Activated CD4-positive, alpha-beta memory T cell treated with anti-CD3 and anti-CD28 coated beads, Interleukin-2, amount 10 ng/mL, durations not matched to agents 7 days and 5 days (primary cell): Measurements from ENCODE around the gene ILKAP. TPM values are rescaled to one million over a fixed set of nuclear protein-coding genes. Genes with fewer than 3 reads are reported as not detected.

Experiments
- CTCF ChIA-PET: fragments of 350-600 bp; sonication (Branson Sonifier 250); formaldehyde crosslinking; loops from one replicate; lab custom pipeline; 2021; ENCODE audit warnings: antibody characterized with exemption, inconsistent platforms; lab: Charles Lee
- POLR2A ChIA-PET: fragments of 350-600 bp; sonication (Branson Sonifier 250); formaldehyde crosslinking; loops from one replicate; lab custom pipeline; 2021; ENCODE audit warnings: antibody characterized with exemption; lab: Charles Lee
- DNase-seq: peaks from one replicate; pipeline ENCODE4 v3.0.0-alpha.2; 2020
- H3K27ac Mint-ChIP-seq: one replicate; pipeline ENCODE4 v1.8.0; 2021; ENCODE audit warnings: mild to moderate bottlenecking, mixed read lengths
- H3K27me3 Mint-ChIP-seq: one replicate; pipeline ENCODE4 v1.8.0; 2021; ENCODE audit warnings: mixed read lengths
- H3K36me3 Mint-ChIP-seq: one replicate; pipeline ENCODE4 v1.8.0; 2021; ENCODE audit warnings: low read depth, mixed read lengths
- H3K4me1 Mint-ChIP-seq: one replicate; pipeline ENCODE4 v1.8.0; 2021; ENCODE audit warnings: mixed read lengths
- H3K4me3 Mint-ChIP-seq: one replicate; pipeline ENCODE4 v1.8.0; 2021; ENCODE audit warnings: mild to moderate bottlenecking, mixed read lengths
- H3K9me3 Mint-ChIP-seq: one replicate; pipeline ENCODE4 v1.8.0; 2021; ENCODE audit warnings: mixed read lengths
- total RNA-seq, 2 experiments: library from RNA; stranded (reverse); gene quantifications; one replicate each; pipeline ENCODE4 v1.2.3, GENCODE V29; 2021

The ILKAP gene
- total RNA-seq, 2 experiments from 2014 or later, result 50.8 to 54.3 TPM

GRCh38 chr2:238231251-238231793, 27.8 kb upstream of the ILKAP start:
- ChIA-PET POLR2A (no interaction called here), CTCF (no interaction called here)
- Mint-ChIP-seq H3K4me3 (peak overlapping the region; percentile 56), H3K36me3 (peaks cover 5% of the 10 kb centered on the region), H3K9me3 (peaks cover 4% of the 10 kb centered on the region), H3K4me1 (peaks cover 15% of the 10 kb centered on the region), H3K27me3 (peaks cover 56% of the 10 kb centered on the region), H3K27ac (no peak overlapping the region)
- peak; percentile 80 for DNase-seq

DNA sequence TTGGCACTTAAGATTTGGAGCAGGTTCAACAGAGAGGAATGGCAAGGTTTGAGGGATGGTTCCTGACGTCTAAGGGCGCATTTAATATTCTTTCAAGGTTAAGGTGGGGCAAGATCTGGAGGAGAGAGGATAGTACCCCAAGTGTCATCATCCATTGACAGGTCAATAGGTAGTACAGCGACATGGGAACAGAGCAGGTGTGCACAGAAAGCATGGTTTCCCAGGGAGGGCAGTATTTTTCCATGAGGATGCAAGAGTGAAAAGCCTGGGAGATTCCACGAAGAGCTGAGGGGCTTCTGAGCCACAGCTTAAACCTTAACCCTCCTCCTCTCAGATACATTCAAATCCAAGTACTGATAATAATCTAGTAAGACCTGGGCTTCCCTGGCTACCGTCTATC, 27.2 kb upstream of the ILKAP start:
- peaks cover 5% of the 10 kb centered on the region for H3K36me3 Mint-ChIP-seq
- ChIA-PET POLR2A (interaction anchor here (0.7 kb wide), 1 partner anchor 27 kb away, joined by 3 read pairs; no protein-coding TSS in a partner anchor), CTCF (no interaction called here)
- no peak for DNase-seq
- H3K27me3 Mint-ChIP-seq, result peaks cover 50% of the 10 kb centered on the region
- H3K27ac Mint-ChIP-seq, result no peak overlapping the region
- H3K9me3 Mint-ChIP-seq, result peaks cover 4% of the 10 kb centered on the region
- peaks cover 15% of the 10 kb centered on the region for H3K4me1 Mint-ChIP-seq
- peak overlapping the region; percentile 33 for H3K4me3 Mint-ChIP-seq

GRCh38 chr2:238228700-238229099, 25.2 kb upstream of the ILKAP start:
- H3K27ac Mint-ChIP-seq, result no peak overlapping the region
- H3K27me3 Mint-ChIP-seq, result peaks cover 39% of the 10 kb centered on the region
- no peak for DNase-seq
- H3K4me3 Mint-ChIP-seq, result no peak overlapping the region
- POLR2A ChIA-PET, result no interaction called here
- peaks cover 4% of the 10 kb centered on the region for H3K9me3 Mint-ChIP-seq
- H3K4me1 Mint-ChIP-seq, result peaks cover 13% of the 10 kb centered on the region
- CTCF ChIA-PET, result no interaction called here
- peaks cover 5% of the 10 kb centered on the region for H3K36me3 Mint-ChIP-seq

DNA sequence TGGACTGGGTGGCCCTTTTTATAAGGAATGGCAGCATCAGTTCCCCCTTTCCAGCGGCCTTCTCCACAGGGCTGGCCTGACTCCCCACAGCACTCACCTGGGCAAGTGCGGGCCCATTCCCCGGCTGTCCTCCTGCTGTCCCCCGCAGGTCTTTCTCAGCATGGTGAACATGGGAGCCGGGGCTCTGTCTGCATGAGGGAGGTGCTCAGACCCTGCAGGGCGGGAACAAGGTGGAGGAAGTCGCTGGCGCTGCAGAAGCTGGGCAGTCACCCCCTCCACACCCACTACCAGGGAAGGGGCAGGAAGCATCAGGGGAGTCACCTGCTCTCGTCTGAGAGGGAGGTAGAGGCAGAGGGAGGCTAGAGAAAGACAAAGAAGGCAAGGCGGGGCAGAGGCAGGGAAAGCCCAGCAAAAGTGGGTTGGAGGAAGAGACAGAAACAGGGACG, 24.1 kb upstream of the ILKAP start:
- no peaks in the 10 kb centered on the region for H3K9me3 Mint-ChIP-seq
- CTCF ChIA-PET, result no interaction called here
- peaks cover 29% of the 10 kb centered on the region for H3K27me3 Mint-ChIP-seq
- POLR2A ChIA-PET, result no interaction called here
- no peak overlapping the region for H3K4me3 Mint-ChIP-seq
- H3K4me1 Mint-ChIP-seq, result peaks cover 12% of the 10 kb centered on the region
- no peak for DNase-seq
- peaks cover 5% of the 10 kb centered on the region for H3K36me3 Mint-ChIP-seq
- no peak overlapping the region for H3K27ac Mint-ChIP-seq

- Mint-ChIP-seq H3K27ac (no peak overlapping the region), H3K4me3 (no peak overlapping the region), H3K36me3 (peaks cover 5% of the 10 kb centered on the region), H3K4me1 (peaks cover 11% of the 10 kb centered on the region), H3K9me3 (no peaks in the 10 kb centered on the region), H3K27me3 (peaks cover 23% of the 10 kb centered on the region)
- POLR2A ChIA-PET, result no interaction called here
- no peak for DNase-seq
- CTCF ChIA-PET, result no interaction called here
Measured at GRCh38 chr2:238226698-238227586, 23.4 kb upstream of the ILKAP start.

DNA sequence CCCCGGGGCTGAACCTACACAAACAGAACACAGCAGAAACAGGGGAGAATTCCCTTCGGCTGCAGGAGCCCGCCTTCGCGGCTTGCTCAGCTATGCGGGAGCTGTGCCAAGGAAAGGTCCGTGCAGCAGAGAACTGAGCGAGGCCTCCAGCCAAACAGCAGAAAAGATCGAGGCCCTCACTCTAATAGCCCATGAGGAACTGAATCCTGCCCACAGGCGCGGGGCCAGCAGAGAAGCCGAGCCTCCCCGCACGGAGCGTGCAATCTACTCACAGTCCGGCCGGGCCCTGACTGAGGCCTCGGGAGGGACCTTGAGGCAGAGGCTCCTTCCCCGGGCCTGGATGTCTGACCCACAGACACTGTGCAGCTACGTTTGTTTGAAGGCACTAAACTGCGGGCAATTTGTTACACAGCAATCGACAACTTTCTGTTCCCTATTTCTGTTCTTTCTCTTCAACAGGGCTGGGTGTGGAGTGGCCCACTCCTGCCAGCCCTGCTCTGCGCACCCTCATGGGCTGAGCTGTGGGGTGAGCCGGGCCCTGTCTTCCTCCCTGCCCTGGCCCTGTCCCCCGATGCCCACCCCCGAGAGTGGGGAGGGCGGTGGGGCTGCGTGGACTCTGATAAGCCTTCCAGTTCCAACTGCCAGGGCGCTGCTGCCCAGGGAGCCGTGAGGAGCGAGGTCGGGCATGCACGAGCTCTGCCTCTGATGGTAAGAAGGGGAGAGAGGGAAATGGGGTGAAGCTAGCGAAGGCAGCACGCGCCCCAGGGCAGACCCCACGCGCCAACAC, 22.6 kb upstream of the ILKAP start:
- peaks cover 5% of the 10 kb centered on the region for H3K4me1 Mint-ChIP-seq
- peaks cover 5% of the 10 kb centered on the region for H3K36me3 Mint-ChIP-seq
- ChIA-PET CTCF (no interaction called here), POLR2A (no interaction called here)
- H3K27ac Mint-ChIP-seq, result no peak overlapping the region
- H3K9me3 Mint-ChIP-seq, result no peaks in the 10 kb centered on the region
- DNase-seq, result no peak
- peaks cover 16% of the 10 kb centered on the region for H3K27me3 Mint-ChIP-seq
- H3K4me3 Mint-ChIP-seq, result no peak overlapping the region

GRCh38 chr2:238225121-238225520, 21.6 kb upstream of the ILKAP start:
- Mint-ChIP-seq H3K4me3 (no peak overlapping the region), H3K4me1 (no peaks in the 10 kb centered on the region), H3K36me3 (no peaks in the 10 kb centered on the region), H3K27ac (no peak overlapping the region), H3K9me3 (no peaks in the 10 kb centered on the region), H3K27me3 (peaks cover 9% of the 10 kb centered on the region)
- DNase-seq, result no peak
- POLR2A ChIA-PET, result no interaction called here
- CTCF ChIA-PET, result no interaction called here

DNA sequence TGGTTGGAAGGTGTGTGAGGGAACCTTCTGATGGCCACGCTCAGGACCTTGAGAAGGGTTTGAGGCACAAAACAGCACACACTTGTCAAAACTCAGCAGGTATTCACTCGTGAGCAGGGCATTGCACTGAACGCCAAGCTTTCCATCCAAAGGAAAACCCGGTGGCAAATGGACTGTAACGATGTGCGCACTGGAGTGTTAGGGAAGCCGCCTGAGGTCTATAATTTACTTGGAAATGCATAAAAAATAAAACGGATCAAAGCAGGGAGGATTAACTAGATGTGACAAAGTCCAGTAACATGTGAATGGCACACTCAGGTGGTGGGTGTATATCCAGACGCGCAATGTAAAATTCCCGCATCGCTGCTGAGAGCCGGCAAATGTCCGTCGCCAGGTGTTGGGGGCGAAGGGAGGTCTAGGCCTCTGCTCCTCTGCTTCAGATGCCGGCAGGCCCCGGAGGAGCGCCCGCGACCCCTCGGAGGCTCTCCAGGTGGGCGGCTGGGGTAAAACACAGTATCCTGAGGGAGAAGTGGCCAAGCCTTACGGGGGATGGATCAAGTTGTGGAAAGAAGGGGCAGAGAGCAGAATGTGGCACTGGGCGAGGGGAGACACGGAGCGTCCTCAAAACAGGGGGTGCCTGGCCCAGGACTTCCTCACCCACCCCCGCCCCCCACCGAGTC, 21.0 kb upstream of the ILKAP start:
- CTCF ChIA-PET, result no interaction called here
- POLR2A ChIA-PET, result no interaction called here

GRCh38 chr2:238220892-238221521, 17.5 kb upstream of the ILKAP start:
- Mint-ChIP-seq H3K36me3 (no peaks in the 10 kb centered on the region), H3K4me1 (no peaks in the 10 kb centered on the region), H3K27me3 (peaks cover 5% of the 10 kb centered on the region), H3K27ac (no peak overlapping the region), H3K4me3 (no peak overlapping the region), H3K9me3 (no peaks in the 10 kb centered on the region)
- DNase-seq, result no peak
- CTCF ChIA-PET, result no interaction called here
- POLR2A ChIA-PET, result interaction anchor here (1.8 kb wide), 1 partner anchor 18 kb away, joined by 6 read pairs; the partner anchor contains the start of gene ILKAP

More for the DNA sequence above, 21.0 kb upstream of the ILKAP start:
- Mint-ChIP-seq H3K27ac (no peak overlapping the region), H3K4me3 (no peak overlapping the region), H3K27me3 (peaks cover 5% of the 10 kb centered on the region), H3K36me3 (no peaks in the 10 kb centered on the region), H3K4me1 (no peaks in the 10 kb centered on the region), H3K9me3 (no peaks in the 10 kb centered on the region)
- no peak for DNase-seq

- Mint-ChIP-seq H3K4me3 (no peak overlapping the region), H3K27ac (no peak overlapping the region), H3K27me3 (peaks cover 5% of the 10 kb centered on the region), H3K4me1 (no peaks in the 10 kb centered on the region), H3K36me3 (no peaks in the 10 kb centered on the region), H3K9me3 (no peaks in the 10 kb centered on the region)
- DNase-seq, result no peak
- ChIA-PET POLR2A (no interaction called here), CTCF (no interaction called here)
Measured at GRCh38 chr2:238220274-238220891, 16.9 kb upstream of the ILKAP start.

GRCh38 chr2:238216651-238217184, 13.2 kb upstream of the ILKAP start:
- Mint-ChIP-seq H3K4me3 (no peak overlapping the region), H3K36me3 (no peaks in the 10 kb centered on the region), H3K27me3 (peaks cover 30% of the 10 kb centered on the region), H3K4me1 (no peaks in the 10 kb centered on the region), H3K9me3 (no peaks in the 10 kb centered on the region), H3K27ac (no peak overlapping the region)
- CTCF ChIA-PET, result interaction anchor here (1.5 kb wide), 1 partner anchor 13 kb away, joined by 3 read pairs; the partner anchor contains the start of gene ILKAP
- no peak for DNase-seq
- POLR2A ChIA-PET, result interaction anchor here (1.8 kb wide), 1 partner anchor 12 kb away, joined by 7 read pairs; no protein-coding TSS in a partner anchor

GRCh38 chr2:238207006-238207405, 3.5 kb upstream of the ILKAP start:
- DNase-seq, result no peak
- peaks cover 4% of the 10 kb centered on the region for H3K27me3 Mint-ChIP-seq
- peaks cover 5% of the 10 kb centered on the region for H3K36me3 Mint-ChIP-seq
- ChIA-PET POLR2A (no interaction called here), CTCF (no interaction called here)
- H3K9me3 Mint-ChIP-seq, result no peaks in the 10 kb centered on the region
- H3K27ac Mint-ChIP-seq, result no peak overlapping the region
- H3K4me1 Mint-ChIP-seq, result peaks cover 14% of the 10 kb centered on the region
- H3K4me3 Mint-ChIP-seq, result no peak overlapping the region
